Jurkat, Clone E6-1 (cell line): ENCODE measurements around the gene PRM1.

Experiments used
- DNase-seq: peaks from one replicate; pipeline ENCODE4 v3.0.0-alpha.2; 2011; ENCODE audit warnings: low read depth, low spot score
- H3K4me3 ChIP-seq: 2 replicates; pipeline ENCODE4 v1.5.1; 2011; ENCODE audit warnings: mild to moderate bottlenecking, low read length, control low read depth, moderate library complexity

Gene PRM1

DNA sequence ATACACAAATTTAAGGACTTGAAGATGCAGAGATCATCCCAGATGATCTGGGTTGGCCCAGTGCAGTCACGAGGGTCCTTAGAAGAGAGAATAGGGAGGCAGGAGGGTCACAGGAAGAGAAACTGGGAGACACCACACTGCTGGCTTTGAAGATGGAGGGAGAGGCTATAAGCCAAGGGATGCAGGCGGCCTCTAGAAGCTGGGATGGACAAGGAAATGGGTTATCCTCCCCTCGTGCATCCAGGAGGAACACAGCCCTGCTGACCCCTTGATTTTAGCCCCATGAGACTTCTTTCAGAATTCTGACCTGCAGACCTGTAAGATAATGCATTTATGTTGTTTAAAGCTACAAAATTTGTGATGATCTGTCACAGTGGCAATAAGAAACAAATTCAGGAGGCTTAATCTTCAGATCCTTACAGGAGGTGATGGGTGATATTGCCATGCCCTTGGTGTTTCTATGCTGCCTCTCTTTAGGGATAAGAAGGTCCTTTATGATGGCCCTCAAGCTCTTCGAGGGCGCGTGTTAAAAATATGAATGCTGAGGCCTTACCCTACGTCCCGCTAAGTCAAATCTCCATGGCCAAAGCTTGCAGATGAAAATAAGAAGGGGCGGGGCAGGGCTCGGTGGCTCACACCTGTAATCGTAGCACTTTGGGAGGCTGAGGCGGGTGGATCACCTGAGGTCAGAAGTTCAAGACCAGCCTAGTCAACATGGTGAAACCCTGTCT is 3.4 kb downstream of the PRM1 start:
- H3K4me3 ChIP-seq = no peak overlapping the region
- no peak for DNase-seq

DNA sequence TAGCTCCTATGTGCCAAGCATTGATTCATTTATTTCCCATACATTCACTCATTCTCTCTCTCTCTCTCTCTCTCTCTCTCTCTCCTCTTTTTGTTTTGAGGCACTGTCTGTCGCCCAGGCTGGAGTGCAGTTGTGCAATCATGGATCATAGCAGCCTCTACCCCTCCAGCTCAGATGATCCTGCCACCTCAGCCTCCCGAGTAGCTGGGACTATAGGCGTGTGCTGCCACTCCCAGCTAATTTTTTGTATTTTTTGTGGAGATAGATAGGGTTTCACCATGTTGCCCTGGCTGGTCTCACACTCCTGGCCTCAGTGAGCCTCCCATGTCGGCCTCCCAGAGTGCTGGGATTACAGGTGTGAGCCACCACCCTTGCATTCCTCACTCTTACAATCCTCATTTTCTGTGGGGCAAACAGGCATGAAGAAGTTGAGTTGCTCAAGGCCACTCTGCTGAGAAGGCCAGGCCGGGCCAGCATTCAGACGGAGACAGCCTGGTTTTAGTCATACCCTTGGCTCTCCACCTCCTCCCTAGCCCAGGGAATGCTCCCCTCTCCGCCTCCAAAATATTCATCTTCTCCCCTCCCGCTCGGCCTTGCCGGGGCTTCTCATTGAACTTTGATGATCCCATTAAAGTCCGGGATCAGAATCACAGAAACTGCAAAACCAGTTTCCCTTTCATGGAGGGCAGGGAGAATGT is 4.1 kb downstream of the PRM1 start:
- DNase-seq = no peak
- no peak overlapping the region for H3K4me3 ChIP-seq

DNA sequence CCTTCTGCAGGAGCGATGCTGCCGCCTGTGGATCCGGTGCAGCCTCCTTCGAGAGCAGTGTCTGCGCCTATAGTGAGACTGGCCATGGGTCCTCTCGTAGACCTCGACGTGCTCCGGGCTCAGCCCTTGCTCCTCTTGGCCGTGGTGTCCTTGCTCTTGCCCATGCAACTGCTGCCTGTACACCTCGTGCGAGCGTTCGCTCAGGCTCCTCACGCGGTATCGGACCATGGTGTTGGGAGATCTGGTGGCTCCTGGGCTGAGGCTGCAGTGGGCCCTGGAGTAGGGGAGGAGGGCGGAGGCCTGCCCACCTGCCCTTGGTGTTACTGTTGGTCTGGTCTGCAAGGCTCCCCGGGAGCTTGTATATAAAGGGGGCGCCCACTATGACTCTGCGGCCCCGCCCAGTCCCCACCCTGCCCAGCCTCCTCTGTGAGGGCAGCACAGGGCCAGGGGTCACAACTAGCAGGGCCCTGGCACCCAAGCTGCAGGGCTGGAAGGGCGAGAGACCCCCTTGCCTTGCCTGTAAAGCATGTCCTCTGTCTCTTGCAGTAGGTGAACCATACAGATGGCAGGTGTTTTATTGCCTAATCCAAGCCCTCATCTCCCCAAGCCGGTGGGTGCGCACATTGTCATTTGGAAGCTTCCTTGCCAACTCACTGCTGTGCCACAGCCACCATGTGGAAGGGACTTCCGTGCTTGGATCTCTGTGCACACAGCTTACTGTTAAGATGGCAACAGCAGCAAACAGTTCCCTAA is 4.8 kb downstream of the PRM1 start, which contains the start of gene PRM2:
TSS of gene PRM2 (minus strand) at position 338 of the 753 bp plus-strand sequence. CDS start at position 228, 110 bp downstream.
- no peak within 1 kb of the TSS for H3K4me3 ChIP-seq
- no peak for DNase-seq

DNA sequence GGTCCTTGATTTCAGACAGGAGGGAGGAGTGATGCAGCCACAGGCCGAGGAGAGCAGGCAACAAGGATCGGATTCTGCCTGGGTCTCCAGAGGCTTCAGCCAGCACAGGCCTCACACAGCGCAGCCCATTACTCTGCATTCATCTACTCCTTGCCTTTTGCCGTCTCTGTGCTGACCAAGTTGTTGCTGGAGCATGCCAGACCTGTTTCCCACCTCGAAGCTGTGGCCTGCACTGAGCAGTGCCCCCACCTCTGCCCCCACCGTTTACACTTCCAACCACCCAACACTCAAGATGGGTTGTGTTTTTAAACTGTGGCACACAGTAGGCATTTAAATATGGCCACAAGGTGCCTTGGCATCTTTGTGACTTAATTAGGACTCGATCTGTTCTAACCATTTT is 6.2 kb downstream of the PRM1 start:
- no peak for DNase-seq
- no peak overlapping the region for H3K4me3 ChIP-seq

DNA sequence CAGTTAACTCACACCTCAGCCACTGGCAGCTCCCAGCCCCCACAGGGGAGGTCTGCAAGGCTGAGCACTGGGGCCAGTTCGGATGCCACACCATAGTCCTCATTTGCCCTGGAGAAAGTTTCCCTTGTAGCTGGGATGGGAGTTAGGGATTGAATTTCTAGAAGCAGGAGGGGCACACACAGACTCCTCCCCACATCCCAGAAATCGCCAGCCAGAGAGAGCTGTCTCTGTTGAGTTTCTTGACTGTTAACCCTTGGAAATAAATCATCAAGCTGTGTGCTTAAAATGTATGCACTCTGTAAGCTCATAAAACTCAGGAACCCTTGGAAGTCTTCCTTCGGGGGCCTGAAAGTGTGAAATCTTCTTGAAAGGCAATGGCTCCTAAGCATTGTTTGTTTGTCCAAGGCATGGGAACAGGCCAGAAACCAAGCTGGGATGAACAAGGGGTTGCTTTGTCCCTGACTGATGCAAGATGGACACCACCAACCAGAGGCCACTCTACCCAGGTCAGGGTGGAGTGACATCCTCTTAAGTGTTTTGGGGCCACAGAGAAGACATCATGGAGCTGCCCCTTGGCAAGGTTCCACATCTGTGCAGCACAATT is 7.3 kb downstream of the PRM1 start:
- no peak overlapping the region for H3K4me3 ChIP-seq
- no peak for DNase-seq

DNA sequence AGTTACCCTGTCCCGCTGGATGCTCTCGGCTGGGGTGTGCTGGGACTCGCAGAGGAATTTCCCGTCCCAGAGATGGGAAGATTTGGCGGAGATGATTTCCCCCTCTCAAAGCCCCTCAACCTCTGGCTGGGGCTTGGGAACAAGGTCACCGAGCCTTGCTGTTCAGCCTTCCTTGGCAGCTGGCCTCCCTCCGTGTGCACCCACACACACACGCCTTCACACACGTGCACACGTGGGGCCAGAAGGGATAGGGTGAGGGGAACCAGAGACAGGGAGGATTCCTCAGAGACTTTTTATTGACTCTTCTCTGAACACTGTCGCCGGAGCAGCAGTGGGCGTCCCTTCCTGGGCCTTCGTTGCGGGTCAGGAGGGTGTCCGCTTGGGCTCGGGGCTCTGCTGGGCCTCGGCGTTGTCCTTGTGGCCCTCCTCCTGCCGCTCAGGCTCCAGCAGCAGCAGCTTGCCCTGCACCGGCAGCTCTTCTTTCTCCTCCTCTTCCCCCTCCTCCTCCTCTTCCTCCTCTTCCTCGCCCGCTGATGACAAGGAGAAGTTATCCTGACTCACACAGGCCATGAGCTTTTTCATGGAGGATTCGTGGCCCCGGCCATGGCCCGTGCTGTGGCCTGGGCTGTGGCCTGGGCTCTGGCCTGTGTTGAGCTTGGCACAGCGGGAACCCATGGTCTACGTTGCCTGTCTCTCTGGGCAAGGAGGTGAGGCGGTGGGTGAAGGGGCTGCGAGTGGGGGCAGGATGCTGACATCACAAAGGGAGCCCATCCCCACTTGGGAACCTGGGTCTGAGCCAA is 8.0 kb downstream of the PRM1 start, which contains the start of gene PRM3:
TSS of gene PRM3 (minus strand) at position 709 of the 800 bp plus-strand sequence. CDS start at position 675, 34 bp downstream.
- H3K4me3 ChIP-seq = no peak within 1 kb of the TSS
- no peak for DNase-seq

DNA sequence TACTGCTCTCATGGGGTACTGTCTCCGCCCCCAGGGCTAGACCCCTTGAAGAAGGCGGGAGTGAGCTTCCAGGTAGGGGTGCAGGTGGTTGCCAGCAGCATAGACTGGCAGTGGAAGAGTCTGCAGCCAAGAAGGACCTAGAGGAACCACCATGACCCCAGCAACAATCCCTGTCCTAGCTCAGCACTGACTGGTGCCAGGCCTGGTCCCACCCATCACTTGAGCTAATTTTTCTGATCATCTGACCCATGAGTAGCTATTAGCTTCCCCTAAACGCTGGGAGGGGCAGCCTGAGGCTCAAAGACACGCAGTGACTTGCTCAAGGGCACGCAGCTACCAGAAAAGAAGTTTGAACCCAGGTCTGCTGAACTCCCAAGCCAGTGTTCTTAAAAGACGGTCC is 8.6 kb downstream of the PRM1 start:
- DNase-seq = no peak

DNA sequence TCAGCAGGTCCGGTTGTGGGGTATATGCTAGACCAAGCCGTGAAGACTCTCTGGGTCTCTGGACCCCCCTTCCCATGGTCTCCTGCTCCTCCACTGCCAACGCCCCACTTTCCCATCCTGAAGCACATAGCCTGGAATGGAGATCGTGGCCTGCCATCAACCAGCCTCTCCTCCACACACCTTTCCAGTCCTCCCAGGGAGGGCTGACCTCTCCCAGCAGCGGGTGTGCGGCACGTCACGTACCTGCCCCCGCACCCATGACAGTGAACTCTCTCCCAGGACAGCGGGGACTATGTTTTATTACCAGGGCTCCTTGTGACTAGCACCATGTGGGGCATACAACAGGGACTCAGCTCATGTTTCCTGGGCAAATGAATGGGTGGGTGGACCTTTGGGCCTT is 9.5 kb downstream of the PRM1 start:
- no peak for DNase-seq

More for the DNA sequence above, 8.6 kb downstream of the PRM1 start:
- H3K4me3 ChIP-seq = no peak overlapping the region

DNA sequence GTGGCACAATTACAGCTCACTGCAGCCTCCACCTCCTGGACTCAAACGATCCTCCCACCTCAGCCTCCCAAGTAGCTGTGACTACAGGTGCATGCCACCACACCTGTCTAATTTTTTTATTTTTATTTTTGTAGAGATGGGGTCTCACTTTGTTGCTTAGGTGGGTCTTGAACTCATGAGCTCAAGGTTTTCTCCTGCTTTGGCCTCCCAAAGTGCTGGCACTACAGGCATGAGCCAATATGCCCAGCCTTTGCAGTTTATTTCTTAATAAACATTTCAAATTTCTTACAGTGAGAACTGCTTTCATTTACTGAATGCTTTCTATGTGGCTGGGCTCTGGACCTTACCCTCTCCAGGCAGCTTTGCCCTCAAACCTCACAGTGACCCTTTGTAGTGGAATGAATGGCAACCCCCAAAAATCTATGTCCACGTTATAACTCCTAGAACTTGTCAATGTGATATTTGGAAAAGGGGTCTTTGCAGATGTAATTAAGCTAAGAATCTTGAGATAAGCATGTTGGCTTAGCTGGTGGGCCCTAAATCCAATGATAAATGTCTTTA is 10.4 kb downstream of the PRM1 start:
- DNase-seq = no peak

More for the DNA sequence above, 9.5 kb downstream of the PRM1 start:
- no peak overlapping the region for H3K4me3 ChIP-seq

DNA sequence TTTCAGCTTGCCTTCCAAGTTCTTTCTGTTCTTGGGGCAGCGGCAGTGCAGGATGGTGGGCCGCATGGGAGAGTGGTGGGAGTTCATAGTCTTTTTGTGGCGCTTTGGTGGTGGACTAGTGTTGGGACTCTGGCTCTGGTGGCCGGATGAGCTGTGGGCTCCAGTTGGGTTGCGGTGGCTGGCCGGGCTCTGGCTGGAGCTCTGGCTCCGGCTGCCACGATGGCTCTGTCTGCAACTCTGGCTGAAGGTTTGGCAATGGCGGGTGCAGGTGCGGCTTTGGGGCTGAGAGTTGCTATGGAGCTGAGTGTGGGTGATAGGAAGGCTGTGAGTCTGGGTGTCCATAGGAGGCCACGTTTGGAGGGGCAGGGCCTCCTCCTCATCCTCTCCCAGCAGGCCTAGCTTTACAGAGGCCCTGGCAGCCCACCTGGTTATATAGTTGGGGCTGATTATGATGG is 12.2 kb downstream of the PRM1 start, which contains the start of gene TNP2:
TSS of gene TNP2 (minus strand) at position 405 of the 455 bp plus-strand sequence. CDS start at position 342, 63 bp downstream.
- H3K4me3 ChIP-seq = no peak within 1 kb of the TSS

More for the DNA sequence above, 10.4 kb downstream of the PRM1 start:
- H3K4me3 ChIP-seq = no peak overlapping the region

DNA sequence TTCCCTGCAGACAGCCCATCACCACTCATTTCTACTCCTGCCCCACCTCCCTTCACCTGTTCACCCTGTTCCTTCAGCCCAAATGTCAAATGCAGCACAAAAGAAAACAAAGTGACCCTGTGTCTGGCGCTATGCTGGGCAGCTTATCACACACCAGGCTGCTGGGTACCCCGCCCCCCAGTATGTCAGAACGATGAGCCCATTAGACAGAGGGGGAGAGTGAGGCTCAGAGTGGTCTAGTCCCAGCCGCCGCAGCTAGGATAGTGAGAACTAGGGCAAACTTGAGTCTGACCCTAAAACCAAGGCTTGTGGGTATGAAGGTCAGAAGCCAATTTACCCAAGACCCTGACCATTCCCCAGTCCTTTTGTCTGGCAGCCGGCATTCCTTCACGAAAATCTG is 16.0 kb downstream of the PRM1 start:
- H3K4me3 ChIP-seq = no peak overlapping the region
- DNase-seq = no peak

More for the DNA sequence above, 12.2 kb downstream of the PRM1 start, which contains the start of gene TNP2:
- DNase-seq = no peak

DNA sequence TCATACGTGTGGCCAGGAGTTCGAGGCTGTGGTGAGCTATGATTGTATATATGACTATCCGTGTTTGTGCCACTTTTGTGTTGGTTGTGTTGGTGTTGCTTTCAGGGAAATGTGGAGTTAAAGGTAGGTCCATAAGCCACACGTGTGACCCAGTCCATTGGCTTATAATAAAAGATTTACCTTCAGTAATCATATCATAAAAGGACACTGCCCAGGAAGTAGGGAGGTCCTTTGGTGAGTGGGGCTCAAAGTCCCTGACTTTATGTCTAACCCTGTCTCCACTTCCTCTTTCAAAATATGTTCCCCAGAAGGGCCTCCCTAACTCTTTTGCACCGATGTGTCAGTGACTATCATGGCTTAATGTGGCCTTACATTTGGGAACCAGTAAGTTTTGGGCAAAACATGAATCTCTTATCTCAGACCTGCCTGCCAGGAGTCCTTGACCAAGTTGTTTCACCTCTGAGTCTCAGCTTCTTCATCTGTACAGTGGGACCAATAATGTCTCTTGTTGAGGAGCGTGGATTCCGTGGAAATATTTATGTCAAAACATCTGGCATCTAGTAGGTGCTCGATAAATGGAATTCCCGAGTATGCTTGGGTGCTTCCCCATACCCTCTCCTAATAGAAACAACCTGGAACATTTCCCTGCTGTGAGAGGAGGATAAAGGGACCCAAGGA is 16.8 kb downstream of the PRM1 start:
- no peak for DNase-seq
- no peak overlapping the region for H3K4me3 ChIP-seq

DNA sequence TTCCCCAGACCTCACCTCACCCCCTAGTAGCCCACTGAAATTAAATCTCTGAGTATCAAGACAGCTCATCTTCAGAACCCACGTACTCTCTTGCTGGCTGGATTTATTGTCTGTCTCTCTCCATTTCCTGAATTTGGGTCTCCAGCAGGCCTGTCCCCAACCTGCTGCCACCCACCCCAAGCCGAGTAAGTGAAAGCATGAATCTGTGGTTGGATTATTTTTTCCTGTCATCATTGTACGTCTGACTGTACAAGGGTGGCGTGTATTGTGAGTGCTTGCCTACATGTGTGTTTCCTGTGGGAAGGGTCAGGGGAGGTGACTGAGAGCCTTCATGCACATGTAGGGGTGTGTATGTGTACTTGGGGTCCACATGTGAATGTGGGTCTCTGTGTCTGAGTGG is 17.4 kb downstream of the PRM1 start:
- DNase-seq = peak; percentile 27
- no peak overlapping the region for H3K4me3 ChIP-seq

DNA sequence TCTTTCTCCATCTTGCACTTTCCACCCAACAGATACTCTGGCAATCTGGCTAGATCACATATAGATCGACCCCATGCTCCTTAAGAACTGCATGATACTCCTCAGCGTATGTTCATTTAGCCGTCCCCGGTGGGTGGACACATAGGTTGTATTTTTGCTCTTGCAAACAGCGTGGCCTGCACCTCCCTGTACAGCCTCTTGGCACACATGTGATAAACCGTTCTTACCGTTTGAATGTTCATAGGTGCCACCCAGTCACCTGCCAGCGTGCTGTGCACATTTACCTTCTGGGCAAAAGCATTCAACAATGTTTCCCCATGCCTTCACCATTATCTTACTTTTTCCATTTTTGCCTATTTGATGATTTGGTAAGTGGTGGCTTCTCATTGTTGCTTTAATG is 18.2 kb downstream of the PRM1 start:
- no peak overlapping the region for H3K4me3 ChIP-seq
- DNase-seq = no peak

DNA sequence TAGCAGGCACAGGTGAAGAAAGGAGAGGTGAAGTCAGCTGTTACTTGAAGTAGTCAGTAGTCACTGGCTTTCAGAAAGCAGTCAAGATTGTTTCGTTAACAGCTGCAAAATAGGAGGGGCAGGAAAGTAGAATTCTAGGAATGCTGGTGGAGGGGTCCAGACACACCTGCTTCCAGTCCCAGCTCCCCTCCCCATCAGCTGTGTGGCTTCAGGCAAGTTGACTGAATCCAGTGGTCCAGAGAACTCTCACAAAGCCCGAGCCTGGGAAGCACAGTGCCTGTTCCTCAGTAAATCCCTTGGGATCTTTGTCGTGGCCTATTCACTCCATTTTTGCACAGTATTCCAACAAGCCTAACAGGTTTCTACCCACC is 20.5 kb downstream of the PRM1 start:
- DNase-seq = no peak
- H3K4me3 ChIP-seq = no peak overlapping the region

DNA sequence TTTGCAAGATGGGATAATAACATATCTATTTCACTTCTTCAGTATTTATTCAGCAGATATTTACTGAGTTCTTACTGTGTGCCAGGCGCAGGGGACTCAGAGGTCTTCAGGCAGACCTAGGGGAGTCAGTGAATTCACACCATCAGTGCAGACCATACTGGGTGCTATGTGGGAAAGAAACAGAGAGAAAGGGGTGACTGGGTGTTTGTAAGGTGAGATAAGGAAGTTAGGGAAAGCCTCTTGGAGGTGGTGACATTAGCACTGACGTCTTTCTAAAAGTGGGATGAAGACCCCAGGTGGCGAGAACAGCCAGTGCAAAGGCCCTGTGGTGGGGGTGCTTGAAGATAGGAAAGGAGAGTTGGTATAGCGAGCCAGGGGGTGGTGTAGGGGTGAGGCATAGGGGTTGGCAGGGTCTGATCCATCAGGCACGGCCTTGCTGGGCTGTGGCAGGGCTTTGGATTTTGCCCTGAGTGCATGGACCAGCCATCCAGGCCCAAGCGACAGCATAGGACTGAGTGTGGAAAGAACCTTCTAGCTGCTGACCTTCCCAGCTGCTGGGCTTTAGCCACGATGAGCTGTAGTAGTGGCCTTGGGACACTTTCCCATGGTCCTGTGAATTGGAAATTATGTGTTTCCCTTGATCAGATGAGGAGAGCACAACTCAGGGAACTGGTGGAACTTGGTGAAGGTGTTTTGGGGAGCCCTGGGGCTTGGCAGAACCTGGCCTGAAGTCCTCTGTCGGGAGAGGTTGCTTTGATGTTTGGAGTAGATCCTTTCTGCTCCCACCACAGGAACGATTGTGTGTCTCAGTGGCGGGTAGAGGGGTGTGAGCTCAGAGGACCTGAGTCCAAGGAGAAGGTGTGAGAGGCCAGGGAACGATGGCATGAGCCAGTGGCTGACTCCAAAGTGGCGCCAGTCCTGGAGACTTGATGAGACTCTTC is 21.2 kb downstream of the PRM1 start:
- no peak for DNase-seq
- no peak overlapping the region for H3K4me3 ChIP-seq
